ENCODE results near the gene STPG3.

Gene STPG3

DNA sequence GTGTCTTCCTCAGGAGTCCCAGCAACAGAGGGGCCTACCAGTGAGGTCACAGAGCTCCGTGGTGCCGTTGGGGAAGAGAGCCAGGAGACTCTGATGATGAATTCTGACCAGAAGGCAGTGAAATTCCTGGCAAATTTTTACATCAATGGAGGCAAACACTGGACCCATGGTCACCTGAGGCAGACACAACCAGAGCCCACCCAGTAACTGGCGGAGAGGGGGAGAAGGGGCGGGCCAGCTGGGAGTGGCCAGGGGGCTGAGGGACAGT is at the start of gene STPG3:
Gene STPG3, plus strand, starts transcription at position 93 of the 268 bp plus-strand sequence. Its CDS starts 1 bp downstream, at position 94.
- no peak for DNase-seq

DNA sequence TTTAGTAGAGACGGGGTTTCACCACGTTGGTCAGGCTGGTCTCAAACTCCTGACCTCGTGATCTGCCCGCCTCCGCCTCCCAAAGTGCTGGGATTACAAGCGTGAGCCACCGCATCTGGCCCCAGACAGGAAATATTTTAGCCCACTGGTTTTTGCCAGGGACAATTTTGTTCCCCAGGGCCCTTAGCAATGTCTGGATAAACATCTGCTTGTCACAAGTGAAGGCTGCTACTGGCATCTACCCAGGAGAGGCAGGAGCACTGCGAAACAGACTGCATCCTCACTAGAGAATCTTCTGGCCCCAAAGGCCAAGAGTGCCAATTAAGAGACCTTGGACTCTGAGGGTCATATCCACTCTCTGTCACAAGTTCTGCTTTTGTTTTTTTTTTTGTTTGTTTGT is 48.1 kb upstream of the STPG3 start:
- no peak for DNase-seq

DNA sequence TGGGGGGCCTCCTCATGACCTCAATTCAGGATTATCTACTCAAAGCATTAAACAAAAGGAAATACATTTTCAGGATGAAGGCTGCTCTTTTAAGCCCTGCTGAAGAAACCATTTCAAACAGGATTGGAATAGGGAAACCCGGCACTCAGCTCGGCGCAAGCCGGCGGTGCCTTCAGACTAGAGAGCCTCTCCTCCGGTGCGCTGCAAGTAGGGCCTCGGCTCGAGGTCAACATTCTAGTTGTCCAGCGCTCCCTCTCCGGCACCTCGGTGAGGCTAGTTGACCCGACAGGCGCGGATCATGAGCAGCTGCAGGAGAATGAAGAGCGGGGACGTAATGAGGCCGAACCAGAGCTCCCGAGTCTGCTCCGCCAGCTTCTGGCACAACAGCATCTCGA is 46.4 kb upstream of the STPG3 start:
- no peak for DNase-seq

GRCh38 chr9:137205126-137206069 is 45.7 kb upstream of the STPG3 start, which contains the start of the genes NDOR1 and TMEM203:
NDOR1 (plus strand) TSS chr9:137205700; CDS start chr9:137205778, 78 bp downstream.
TMEM203 (minus strand) TSS chr9:137205648; CDS start chr9:137205414, 234 bp downstream.
- peak; percentile 92 for DNase-seq

GRCh38 chr9:137206602-137207001 is 44.5 kb upstream of the STPG3 start:
- DNase-seq = no peak

GRCh38 chr9:137211532-137211931 is 39.6 kb upstream of the STPG3 start:
- DNase-seq = no peak

DNA sequence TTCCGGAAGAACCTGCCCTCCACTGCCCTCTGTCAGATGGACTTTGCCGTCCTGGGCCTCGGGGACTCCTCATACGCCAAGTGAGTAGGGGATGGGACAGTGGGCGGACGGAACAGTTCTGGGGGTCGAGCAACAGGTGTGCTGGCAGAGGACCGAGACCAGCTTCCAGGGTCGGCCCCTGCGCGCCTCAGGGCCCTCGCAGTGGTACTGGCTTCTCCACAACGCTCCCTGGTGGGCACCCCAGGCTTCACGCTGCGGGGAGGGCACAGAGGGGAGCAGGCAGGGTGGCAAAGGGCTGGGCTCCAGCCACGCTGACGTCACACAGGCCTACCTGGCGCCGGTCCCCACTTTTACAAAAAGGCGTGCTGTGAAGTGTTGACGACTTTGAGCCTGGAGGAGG is 38.6 kb upstream of the STPG3 start:
- no peak for DNase-seq

DNA sequence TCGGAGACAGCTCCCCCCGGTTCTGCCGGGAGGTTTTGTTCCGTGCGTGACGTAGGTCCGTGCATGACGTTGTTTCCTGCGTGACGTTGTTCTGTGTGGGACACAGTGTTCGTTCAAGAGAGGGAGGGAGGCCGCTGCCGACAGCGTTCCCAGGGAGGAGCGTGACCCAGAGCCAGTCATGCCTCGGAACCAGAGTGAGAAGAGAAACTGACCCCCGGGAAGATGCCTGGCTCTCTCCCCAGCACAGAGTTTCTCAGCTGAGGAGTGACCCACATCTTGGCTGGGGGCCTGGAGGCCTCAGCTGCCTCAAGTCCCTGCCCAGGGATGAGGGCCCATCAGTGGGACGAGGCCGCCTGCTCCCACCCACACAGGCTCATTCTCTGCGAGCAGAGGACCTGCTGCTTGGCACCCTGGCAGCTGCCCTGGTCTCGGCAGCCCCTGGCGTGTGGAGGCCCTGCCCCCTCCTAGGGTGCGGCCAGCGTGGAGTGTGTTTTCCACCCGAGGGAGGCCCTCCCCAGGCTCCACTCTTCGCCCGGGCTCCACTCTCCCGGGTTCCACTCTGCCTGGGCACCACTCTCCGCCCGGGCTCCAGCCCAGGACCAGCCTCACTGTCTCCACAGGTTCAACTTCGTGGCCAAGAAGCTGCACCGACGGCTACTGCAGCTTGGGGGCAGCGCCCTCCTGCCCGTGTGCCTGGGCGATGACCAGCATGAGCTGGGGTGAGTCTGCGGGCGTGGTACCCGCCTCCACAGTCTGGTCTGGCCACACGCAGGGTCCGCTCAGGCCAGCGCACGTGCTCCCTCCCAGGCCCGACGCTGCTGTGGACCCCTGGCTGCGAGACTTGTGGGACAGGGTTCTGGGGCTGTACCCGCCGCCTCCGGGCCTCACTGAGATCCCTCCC is 37.7 kb upstream of the STPG3 start:
- DNase-seq = no peak

GRCh38 chr9:137214620-137215019 is 36.5 kb upstream of the STPG3 start:
- no peak for DNase-seq

- no peak for DNase-seq
Measured at GRCh38 chr9:137215196-137215986, 35.7 kb upstream of the STPG3 start.

GRCh38 chr9:137216188-137216965 is 34.7 kb upstream of the STPG3 start:
- DNase-seq = no peak

DNA sequence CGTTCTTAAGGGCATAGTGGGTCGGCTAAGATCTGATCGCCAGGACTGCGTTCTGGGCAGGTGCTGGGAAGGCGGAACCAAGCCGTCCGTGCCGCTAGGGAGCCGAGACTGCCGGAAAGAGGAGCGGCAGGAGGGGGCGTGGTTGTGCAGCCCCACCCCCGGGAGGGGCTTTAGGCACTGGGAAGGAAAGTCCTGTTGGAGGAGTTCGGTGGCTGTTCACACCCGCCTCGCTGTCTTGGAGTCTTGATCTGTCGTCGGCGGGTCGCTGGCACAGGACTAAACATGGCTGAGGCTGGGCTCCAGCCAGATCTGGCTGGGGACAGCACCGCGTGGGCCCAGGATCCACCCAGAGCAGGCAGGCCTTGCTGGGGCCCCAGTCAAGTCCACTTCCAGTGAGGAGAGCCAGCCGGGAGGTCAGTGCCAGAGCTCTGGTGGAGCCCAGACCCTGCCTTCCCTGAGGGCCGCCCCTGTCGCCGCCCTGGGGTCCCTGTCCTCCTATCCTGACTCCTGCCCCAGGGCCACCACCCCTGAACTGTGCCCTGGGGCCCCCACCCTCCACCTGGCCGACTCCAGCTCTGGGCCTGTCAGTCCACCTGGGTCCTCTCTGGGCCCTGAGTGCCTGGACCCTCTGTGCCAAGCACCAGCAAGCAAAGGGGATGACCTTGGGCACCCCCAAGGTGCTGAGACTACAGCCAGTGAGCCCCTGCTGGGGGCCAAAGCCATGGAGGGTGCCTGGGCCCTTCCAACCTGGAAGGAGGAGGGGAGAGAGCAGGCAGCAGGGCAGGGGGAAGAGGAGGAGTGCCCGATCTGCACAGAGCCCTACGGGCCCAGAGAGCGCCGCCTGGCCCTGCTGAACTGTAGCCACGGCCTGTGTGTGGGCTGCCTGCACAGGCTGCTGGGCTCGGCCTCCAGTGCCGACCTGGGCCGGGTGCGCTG is 33.5 kb upstream of the STPG3 start:
- DNase-seq = no peak

DNA sequence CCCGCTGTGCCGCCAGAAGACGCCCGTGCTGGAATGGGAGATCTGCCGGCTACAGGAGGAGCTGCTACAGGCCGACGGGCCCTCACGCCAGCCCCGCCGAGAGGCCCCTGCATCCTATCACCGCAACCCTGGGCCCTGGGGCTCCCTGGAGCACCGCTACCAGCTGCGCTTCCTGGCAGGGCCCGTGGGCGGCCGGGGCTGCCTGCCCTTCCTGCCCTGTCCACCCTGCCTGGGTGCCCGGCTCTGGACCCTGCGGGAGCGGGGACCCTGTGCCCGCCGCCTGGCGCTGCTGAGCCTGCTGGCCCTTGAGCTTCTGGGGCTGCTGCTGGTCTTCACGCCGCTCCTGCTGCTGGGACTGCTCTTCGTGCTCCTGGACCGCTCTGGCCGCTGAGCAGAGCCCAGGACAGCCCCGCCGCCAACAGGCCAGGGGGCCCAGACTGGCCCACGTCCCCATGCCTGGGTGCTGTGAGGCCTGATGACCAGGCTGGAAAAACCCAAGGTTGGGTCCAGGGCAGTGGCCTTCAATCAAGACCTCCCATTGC is 32.8 kb upstream of the STPG3 start:
- DNase-seq = no peak

GRCh38 chr9:137218754-137219271 is 32.3 kb upstream of the STPG3 start:
- no peak for DNase-seq

DNA sequence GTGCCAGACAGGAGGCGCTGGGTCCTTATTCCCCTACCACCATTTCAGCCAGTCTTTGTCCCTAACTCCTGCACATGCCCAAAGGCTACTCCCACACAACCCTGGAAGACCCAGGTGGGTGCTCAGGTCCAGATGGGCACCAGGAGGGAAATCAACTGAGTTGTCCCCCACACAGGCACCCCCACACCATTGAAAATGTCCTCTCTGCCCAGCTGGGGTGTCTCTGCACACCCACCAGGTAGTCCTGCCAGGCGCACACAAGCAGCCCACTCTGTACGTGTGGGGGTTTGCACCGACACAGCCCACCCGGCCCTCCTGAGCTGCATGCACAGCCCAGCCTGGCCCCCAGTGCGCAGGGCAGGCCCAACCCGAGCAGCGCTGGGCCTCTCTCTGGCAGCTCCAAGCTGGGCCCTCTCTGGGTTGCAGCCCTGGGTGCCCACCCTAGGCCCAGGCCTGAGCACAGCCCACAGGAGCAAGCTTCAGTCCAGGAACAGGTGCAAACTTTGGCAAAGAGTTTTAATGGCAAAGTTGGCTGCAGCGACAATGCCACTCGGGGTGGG is 31.2 kb upstream of the STPG3 start:
- no peak for DNase-seq

DNA sequence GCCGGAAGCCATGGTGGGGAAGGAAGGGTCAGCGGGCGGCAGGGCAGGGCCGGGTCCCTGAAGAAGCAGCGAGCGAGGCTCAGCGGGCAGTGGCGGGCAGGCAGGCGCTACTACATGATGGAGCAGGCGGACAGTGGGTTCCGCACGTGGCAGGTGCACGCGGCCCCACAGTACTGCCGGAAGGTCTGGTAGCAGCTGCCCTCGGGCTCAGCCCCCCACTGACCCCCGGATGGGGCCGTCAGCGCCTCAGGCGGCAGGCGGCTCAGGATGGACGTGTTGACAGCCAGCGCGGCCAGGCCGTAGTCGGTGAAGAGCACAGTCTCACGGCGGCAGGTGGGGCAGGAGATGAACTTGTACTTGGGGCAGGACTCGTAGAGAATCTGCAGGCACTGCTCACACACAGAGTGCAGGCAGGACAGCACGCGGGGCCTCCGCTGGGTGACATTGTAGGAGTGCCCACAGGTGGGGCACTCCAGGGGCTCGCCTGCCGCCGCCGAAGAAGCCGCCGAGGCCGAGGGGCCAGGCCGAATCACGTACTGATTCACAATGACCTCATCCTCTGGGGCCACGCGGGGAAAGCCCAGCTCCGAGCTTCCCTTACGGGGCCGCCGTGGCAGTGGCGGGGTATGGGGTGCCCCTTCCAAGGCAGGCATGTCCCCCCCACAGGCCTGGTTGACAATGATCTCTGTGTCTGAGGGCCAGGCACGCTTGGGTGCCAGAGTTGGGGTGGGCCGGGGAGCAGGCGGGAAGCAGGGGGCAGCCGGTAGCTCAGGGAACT is 30.6 kb upstream of the STPG3 start:
- DNase-seq = no peak

DNA sequence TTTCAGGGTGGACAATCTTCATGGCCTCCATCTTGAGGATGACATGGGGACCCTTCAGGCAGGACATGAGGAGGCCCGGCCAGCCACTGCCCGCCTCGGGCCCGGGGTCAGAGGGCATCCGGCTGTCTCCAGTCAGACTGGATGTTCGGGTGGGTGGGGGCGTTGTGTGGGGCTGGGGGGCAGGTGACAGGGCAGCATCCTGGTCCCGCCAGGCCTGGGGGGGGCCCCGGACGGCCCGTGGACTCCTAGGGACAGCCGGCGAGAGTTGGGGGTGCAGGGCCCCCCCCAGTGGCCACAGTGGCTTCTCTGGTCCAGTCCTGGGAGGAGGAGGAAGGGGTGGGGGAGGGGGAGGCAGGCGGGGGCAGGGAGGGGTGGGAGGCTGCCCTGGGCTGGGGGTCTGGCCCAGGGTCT is 30.0 kb upstream of the STPG3 start:
- no peak for DNase-seq

GRCh38 chr9:137221506-137222111 is 29.5 kb upstream of the STPG3 start:
- no peak for DNase-seq
